PC-3 (cell line): ENCODE results near the gene SELPLG. TPM values are rescaled to one million over a fixed set of nuclear protein-coding genes. Genes with fewer than 3 reads are reported as not detected.

ENCODE experiments used
- ATAC-seq: fragments of 200-7000 bp; cut with Tn5 transposase; 2 replicates; pipeline ENCODE4 v1.9.1; 2020; ENCODE audit warnings: mild to moderate bottlenecking, moderate library complexity
- BruUV-seq: library from RNA; stranded (reverse); fragments of 400-500 nt; replicated peaks from 2 replicates; lab custom pipeline; 2021; lab: Mats Ljungman, UMichigan
- CTCF ChIA-PET: fragments of 300-600 bp; sonication (Branson Sonifier 250); formaldehyde crosslinking; loops from one replicate; lab custom pipeline; 2022; ENCODE audit warnings: antibody characterized with exemption; lab: Charles Lee
- POLR2A ChIA-PET: fragments of 300-600 bp; sonication (Branson Sonifier 250); formaldehyde crosslinking; loops from one replicate; lab custom pipeline; 2022; ENCODE audit warnings: antibody characterized with exemption; ENCODE audit not compliant: unreplicated experiment; lab: Charles Lee
- DNase-seq: peaks from one replicate; pipeline ENCODE4 v3.0.0-alpha.2; 2015
- H2AFZ ChIP-seq: fragments of 300-600 bp; sonication (generic); 2 replicates; pipeline ENCODE4 v1.6.0; 2016; ENCODE audit warnings: antibody characterized with exemption, low read length
- H3F3A ChIP-seq: fragments of 300-600 bp; sonication (generic); one replicate; pipeline ENCODE4 v1.6.0; 2017; ENCODE audit warnings: antibody characterized with exemption, low read length, control low read depth, mild to moderate bottlenecking; ENCODE audit not compliant: unreplicated experiment
- H3K27ac ChIP-seq: fragments of 300-600 bp; sonication (generic); 2 replicates; pipeline ENCODE4 v1.5.1; 2016; ENCODE audit warnings: mild to moderate bottlenecking, low read length
- H3K27me3 ChIP-seq: fragments of 300-600 bp; sonication (generic); 2 replicates; pipeline ENCODE4 v1.6.1; 2016; ENCODE audit warnings: low read length, mixed read lengths
- H3K36me3 ChIP-seq: fragments of 300-600 bp; sonication (generic); 2 replicates; pipeline ENCODE4 v1.6.1; 2016; ENCODE audit warnings: low read depth, mixed run types, low read length, mixed read lengths
- H3K4me1 ChIP-seq: fragments of 300-600 bp; sonication (generic); 2 replicates; pipeline ENCODE4 v1.5.1; 2016; ENCODE audit warnings: low read length; ENCODE audit not compliant: insufficient read depth
- H3K4me2 ChIP-seq: fragments of 300-600 bp; sonication (generic); 2 replicates; pipeline ENCODE4 v1.6.0; 2016; ENCODE audit warnings: low read length
- H3K4me3 ChIP-seq: fragments of 300-600 bp; sonication (generic); 2 replicates; pipeline ENCODE4 v1.5.1; 2016; ENCODE audit warnings: mild to moderate bottlenecking, low read length, mixed read lengths
- H3K79me2 ChIP-seq: fragments of 300-600 bp; sonication (generic); 2 replicates; pipeline ENCODE4 v1.6.1; 2017; ENCODE audit warnings: low read length, mixed read lengths
- H3K9ac ChIP-seq: fragments of 300-600 bp; sonication (generic); 2 replicates; pipeline ENCODE4 v1.6.0; 2016; ENCODE audit warnings: mild to moderate bottlenecking, low read length
- H3K9me2 ChIP-seq: fragments of 300-600 bp; sonication (generic); replicated peaks from 2 replicates; pipeline ENCODE4 v1.6.1; 2016; ENCODE audit warnings: mixed run types, low read length, mixed read lengths
- H3K9me3 ChIP-seq: fragments of 300-600 bp; sonication (generic); 2 replicates; pipeline ENCODE4 v1.6.1; 2016; ENCODE audit warnings: low read length, mixed read lengths
- H4K20me1 ChIP-seq: fragments of 300-600 bp; sonication (generic); 2 replicates; pipeline ENCODE4 v1.6.1; 2016; ENCODE audit warnings: low read length, mixed read lengths
- CTCF ChIP-seq: fragments of 300-600 bp; sonication (generic); conservative IDR thresholded peaks from 2 replicates; pipeline ENCODE4 v1.5.1; 2017; ENCODE audit warnings: antibody characterized with exemption, low read depth, mild to moderate bottlenecking, low read length
- EZH2 ChIP-seq: fragments of 300-600 bp; sonication (generic); IDR thresholded peaks from one replicate; pipeline ENCODE4 v1.6.1; 2017; ENCODE audit warnings: antibody characterized with exemption, mild to moderate bottlenecking, low read length; ENCODE audit not compliant: unreplicated experiment
- EZH2phosphoT487 ChIP-seq: fragments of 300-600 bp; sonication (generic); IDR thresholded peaks from 2 replicates; pipeline ENCODE4 v1.6.1; 2018; ENCODE audit warnings: mild to moderate bottlenecking, antibody characterized with exemption, low read length, borderline replicate concordance
- intact Hi-C: fragments of 100-400 bp; cut with micrococcal nuclease; formaldehyde crosslinking; loops from 2 replicates; pipeline ENCODE4 v1.9.0; 2023
- total RNA-seq: library from RNA; depleted of rRNA; stranded (reverse); fragments of >200 nt; gene quantifications from 2 replicates; pipeline ENCODE4 v1.2.3, GENCODE V29; 2014

SELPLG gene
- total RNA-seq, 1 experiment from 2014 or later: 0.73 TPM

GRCh38 chr12:108598553-108599250, 35.0 kb downstream of the SELPLG start:
- no TSS peak for BruUV-seq
- POLR2A ChIA-PET: no interaction called here
- H3K27ac ChIP-seq: no peak overlapping the region

GRCh38 chr12:108597559-108598471, 35.9 kb downstream of the SELPLG start, which contains the start of gene TMEM119:
TMEM119 (minus strand) TSS chr12:108598084; CDS start chr12:108592383, 5,701 bp downstream.
- ATAC-seq (no peak; the same call in 1 of the 2 replicates), DNase-seq (no peak)
- Histone ChIP-seq H2AFZ (no peak within 1 kb of the TSS), H3K27ac (no peak within 1 kb of the TSS), H3K79me2 (no peaks in the 10 kb centered on the region), H3K4me3 (no peak within 1 kb of the TSS), H3K9me2 (no peaks in the 10 kb centered on the region), H3K36me3 (no peaks in the 10 kb centered on the region), H4K20me1 (no peaks in the 10 kb centered on the region), H3K27me3 (no peaks in the 10 kb centered on the region), H3K4me1 (no peaks in the 10 kb centered on the region), H3K9ac (no peak within 1 kb of the TSS), H3K4me2 (no peak within 1 kb of the TSS), H3K9me3 (no peaks in the 10 kb centered on the region), H3F3A (no peaks in the 10 kb centered on the region)
- ChIA-PET POLR2A (no interaction called here), CTCF (no interaction called here)
- no TSS peak for BruUV-seq
- intact Hi-C loops: no loop called here
- TF ChIP-seq EZH2phosphoT487 (no peak), CTCF (no peak), EZH2 (no peak)

More at GRCh38 chr12:108598553-108599250, 35.0 kb downstream of the SELPLG start:
- Histone ChIP-seq H3K4me2 (no peak overlapping the region), H3F3A (no peaks in the 10 kb centered on the region), H3K79me2 (no peaks in the 10 kb centered on the region), H2AFZ (no peak overlapping the region), H3K27me3 (no peaks in the 10 kb centered on the region), H3K9ac (no peak overlapping the region), H3K9me2 (no peaks in the 10 kb centered on the region), H4K20me1 (no peaks in the 10 kb centered on the region), H3K4me3 (no peak overlapping the region), H3K9me3 (no peaks in the 10 kb centered on the region), H3K36me3 (no peaks in the 10 kb centered on the region), H3K4me1 (no peaks in the 10 kb centered on the region)
- CTCF ChIA-PET: no interaction called here
- intact Hi-C loops: no loop called here
- ATAC-seq: no peak
- no peak for TF ChIP-seq EZH2
- no peak for TF ChIP-seq EZH2phosphoT487
- TF ChIP-seq CTCF: no peak
- no peak for DNase-seq
